K562 (cell line): ENCODE data around the gene ZCRB1.

Source experiments
- BHLHE40 ChIP-seq: IDR thresholded peaks from 2 replicates; pipeline ENCODE4 v1.6.1; 2011; ENCODE audit warnings: low read length, improper control_type of control experiment
- BRCA1 ChIP-seq, 2 experiments: fragments of 450-650 bp in 1 of 2; sonication (generic) in 1 of 2; formaldehyde crosslinking in 1 of 2; IDR thresholded peaks; 2 replicates each; pipeline versions ENCODE4 v1.5.0 to v1.6.1; 2017 to 2020; ENCODE audit warnings: mild to moderate bottlenecking in 1 of 2, missing genetic modification reagents in 1 of 2
- HDAC6 ChIP-seq: IDR thresholded peaks from 2 replicates; pipeline ENCODE4 v1.6.1; 2012; ENCODE audit warnings: low read depth, mild to moderate bottlenecking, control low read depth, inconsistent platforms, low read length, moderate library complexity
- JUN ChIP-seq, 2 experiments: sonication (generic) in 1 of 2; formaldehyde crosslinking in 1 of 2; IDR thresholded peaks; 2 replicates each; pipeline versions ENCODE4 v1.6.1 to v1.8.0; 2012 to 2022; ENCODE audit warnings: borderline replicate concordance in 2 of 2, mild to moderate bottlenecking in 2 of 2, improper control_type of control experiment in 1 of 2, low read depth in 1 of 2, low read length in 1 of 2, missing genetic modification reagents in 1 of 2
- NFIC ChIP-seq: fragments of 450-650 bp; IDR thresholded peaks from 2 replicates; pipeline ENCODE4 v1.6.1; 2017; ENCODE audit warnings: mild to moderate bottlenecking, inconsistent platforms
- POLR2G ChIP-seq: fragments of 200-400 bp; formaldehyde crosslinking; IDR thresholded peaks from 2 replicates; pipeline ENCODE4 v1.6.1; 2017; ENCODE audit warnings: low read depth, mild to moderate bottlenecking, antibody characterized with exemption, low read length, moderate library complexity
- ZBTB34 ChIP-seq: fragments of 250-450 bp; sonication (Bioruptor Pico); IDR thresholded peaks from 2 replicates; pipeline ENCODE4 v1.8.0; 2021; ENCODE audit warnings: mild to moderate bottlenecking, moderate library complexity
- ZNF384 ChIP-seq: IDR thresholded peaks from 2 replicates; pipeline ENCODE4 v1.6.1; 2012; ENCODE audit warnings: low read depth, low read length, improper control_type of control experiment

- no peak for TF ChIP-seq BRCA1 (IDR thresholded peaks at IDR 0.05)
- TF ChIP-seq BRCA1 (CRISPR knock-in tag; IDR thresholded peaks at IDR 0.05), result no peak
- TF ChIP-seq ZBTB34 (CRISPR knock-in tag), result no peak
- TF ChIP-seq ZNF384, result no peak
- no peak for TF ChIP-seq NFIC
- no peak for TF ChIP-seq BHLHE40
- TF ChIP-seq JUN (IDR thresholded peaks at IDR 0.05; ENCODE audit: borderline replicate concordance, low read depth, low read length), result no peak
- no peak for TF ChIP-seq JUN (CRISPR knock-in tag; IDR thresholded peaks at IDR 0.05; ENCODE audit: borderline replicate concordance)
- TF ChIP-seq POLR2G, result no peak
- TF ChIP-seq HDAC6, result no peak
Observed at GRCh38 chr12:42299392-42300308, 26.2 kb downstream of the ZCRB1 start.
